GM19468 (cell line): Measurements from ENCODE around the gene FOXP1.

Source experiments
- ATAC-seq: cut with Tn5 transposase; IDR thresholded peaks from one replicate; pipeline ENCODE4 v1.9.1; 2021; ENCODE audit warnings: mild to moderate bottlenecking, moderate library complexity, moderate number of reproducible peaks; ENCODE audit not compliant: unreplicated experiment; ENCODE audit errors: extremely low read depth

FOXP1 gene

DNA sequence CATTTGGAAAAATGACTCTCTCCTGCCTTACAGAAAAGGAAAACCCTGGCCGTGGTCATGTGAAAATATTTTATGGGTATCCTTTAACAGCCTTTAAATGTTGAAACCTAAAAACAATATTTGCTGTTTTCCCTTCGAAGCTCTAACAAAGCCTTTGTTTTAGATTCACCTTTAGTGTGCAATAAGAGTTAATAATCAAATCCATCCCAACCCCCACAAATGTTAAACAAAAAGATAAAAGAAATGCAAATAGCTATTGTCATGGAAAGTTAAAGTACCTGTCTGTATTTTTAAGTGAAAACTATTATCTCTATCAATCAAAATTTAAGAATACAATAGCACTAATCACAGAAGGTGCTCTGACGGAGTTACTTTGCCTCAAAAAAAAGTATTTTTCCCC, 279.3 kb downstream of the FOXP1 start:
- no peak for ATAC-seq

DNA sequence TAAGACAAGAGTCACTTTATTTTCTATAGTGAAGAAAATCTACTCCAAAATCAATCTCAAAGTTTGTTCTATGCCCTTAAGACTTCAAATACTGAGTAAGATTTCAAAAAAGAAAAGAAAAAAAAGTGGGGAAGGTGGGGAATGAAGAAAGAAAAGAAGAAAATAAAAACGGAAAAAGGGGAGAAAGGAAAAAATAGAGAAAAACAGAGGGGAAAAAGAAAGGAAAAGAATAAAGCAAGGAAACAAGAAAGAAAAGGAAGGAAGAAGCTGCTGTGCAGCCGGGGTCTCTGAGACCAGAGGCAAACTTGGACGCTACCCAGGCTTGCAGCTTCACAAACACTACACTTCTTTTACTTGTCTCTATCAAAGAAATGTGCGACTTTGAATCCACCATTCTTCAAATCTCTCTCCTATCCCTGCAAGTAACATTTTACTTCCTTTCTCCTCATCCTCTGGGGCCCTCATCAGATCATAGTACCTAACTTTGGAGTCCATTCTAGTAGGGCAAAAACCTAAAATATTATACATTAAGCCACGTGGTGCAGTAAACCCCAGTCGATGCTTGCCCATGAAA, 279.8 kb downstream of the FOXP1 start:
- no peak for ATAC-seq

DNA sequence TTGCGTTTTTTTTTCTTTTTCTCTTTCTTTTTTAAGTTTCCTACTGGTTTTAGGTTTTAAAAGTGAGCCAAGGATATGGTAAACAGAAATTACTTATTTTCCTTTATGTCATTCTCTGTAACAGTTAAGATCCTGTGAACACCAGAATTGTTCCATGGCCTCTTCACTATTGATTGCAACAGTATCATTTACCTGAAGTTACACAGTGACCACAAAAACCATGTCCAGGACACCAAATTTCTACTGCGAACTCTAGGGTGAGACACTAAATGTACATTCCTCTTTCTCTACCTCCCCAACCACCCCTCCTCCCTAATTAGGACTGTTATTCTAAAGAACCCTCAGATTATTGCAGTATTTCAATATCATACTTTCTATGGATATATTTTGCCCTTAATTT, 280.9 kb downstream of the FOXP1 start:
- ATAC-seq: no peak

DNA sequence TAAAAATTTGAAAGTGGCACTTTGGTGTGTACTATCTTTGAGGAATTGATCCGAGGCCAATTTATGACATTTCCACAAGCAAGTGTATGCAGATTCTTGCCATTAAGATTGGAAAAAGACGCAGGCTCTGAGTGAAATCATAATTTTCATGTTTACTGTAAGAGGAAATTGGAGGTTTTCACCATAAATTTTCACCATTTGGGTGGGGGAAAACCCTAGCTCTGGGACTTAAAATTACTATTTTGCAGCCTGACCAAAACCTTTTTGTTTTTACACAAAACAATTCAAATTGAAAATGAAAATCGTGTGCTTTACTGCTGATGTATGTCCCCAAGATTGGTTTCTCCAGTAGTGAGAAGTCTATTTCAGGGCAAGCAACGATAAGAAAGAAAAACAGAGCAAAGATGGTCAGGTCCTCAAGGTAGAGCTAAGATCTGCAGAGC, 282.6 kb downstream of the FOXP1 start:
- no peak for ATAC-seq

- ATAC-seq: no peak
These were observed 284.4 kb downstream of the FOXP1 start for GRCh38 chr3:71299160-71299559.

DNA sequence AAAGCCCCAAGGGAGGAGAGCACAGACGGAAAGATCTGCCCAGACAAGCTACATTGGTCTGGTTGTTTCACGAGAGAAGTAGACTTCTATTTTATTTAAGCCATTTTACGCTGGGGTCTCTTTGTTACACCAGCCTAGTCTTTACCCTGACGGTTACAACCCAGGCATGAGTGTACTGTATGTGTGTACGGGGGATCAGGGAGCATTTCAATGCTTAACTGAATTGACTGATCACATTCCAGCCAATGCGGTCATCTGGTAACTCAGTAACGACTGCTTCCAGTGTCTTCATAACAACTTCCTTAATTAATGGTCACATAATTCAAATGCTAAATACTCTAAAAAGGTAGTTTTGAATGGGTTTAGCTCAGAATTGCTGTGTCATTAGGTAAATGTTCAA, 288.6 kb downstream of the FOXP1 start:
- ATAC-seq: no peak

DNA sequence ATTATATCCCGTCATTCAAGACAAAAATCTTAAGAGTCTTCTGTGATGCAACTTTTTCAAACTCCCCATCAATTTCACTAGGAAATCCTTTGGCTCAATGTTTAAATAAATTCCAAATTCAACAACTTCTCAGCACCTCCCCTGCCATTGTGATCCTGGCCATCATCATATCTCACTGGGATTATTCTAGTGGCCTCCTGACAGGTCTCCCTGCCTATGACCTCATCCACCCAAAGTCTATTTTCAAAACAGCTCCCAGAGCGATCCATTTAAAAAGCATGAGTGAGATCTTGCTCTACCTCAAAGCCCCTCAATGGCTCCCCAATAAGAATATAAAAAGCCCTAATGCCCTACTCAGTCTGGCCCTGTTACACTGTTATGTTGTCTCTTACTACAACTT, 293.2 kb downstream of the FOXP1 start:
- ATAC-seq: no peak

DNA sequence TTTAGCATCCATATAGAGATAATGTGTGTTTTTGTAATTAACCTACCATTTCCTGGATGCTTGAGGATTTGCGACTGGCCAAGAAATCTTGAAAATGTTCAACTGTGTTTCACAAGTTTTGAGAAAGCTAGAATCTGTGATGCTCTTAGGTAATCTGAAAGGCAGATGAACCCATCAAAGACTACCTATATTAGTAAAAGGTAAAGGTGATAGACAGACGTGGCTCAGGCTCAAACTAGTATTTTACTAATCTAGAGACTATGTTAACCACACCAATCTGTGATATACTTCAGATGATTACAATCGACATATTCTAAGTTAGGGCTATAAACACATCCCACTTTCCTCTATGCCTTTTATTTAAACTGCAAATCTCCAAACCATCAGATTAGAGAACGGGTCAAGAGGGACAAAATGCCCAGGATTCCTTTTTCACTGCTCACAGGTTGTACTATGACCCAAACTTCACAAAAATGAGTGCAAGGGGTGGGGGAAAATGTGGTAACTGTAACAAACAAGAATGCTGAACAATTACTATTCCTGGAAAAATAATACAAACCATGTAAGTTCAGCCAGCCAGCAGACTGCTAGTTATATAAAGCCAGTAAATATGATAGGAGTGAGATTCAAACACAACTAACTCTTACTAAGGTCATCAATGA, 295.1 kb downstream of the FOXP1 start:
- no peak for ATAC-seq

DNA sequence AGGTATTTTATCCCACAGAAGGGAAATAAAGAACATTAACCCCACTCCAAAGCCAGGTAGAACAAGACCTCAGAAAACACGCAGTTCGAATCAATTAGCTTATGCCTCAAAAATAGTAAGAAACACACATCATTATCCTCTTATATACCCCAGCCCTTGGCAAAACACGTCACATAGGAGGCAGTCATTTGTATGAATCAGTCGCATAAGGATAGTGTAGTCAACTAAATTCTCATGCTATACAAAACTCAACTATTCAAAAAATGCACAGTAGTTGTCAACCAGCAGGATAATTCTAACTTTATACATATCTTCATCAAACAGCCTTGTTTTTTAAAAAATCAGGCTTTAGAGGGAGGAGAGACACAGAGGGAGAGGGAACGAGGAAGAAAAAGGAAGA, 298.4 kb downstream of the FOXP1 start:
- ATAC-seq: no peak

DNA sequence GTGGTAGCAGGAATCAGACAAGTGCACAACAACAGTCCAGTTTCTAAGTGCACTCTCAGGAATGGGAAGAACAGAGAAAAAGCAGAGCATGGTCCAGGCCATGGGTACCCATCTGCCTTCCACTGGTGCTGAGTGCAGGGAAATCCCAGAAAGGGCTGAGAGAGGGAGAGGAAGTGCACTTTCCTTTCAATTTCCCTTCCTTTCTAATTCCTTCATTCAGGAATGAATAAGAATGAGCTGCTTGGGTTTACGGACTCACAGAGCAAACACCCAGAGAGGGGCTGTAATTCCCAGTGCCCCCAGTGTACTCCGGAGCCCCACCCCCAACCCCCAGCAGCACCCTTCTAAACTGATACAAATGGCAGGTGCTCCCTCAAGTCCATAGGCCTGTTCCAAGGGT, 300.6 kb downstream of the FOXP1 start:
- ATAC-seq: no peak

DNA sequence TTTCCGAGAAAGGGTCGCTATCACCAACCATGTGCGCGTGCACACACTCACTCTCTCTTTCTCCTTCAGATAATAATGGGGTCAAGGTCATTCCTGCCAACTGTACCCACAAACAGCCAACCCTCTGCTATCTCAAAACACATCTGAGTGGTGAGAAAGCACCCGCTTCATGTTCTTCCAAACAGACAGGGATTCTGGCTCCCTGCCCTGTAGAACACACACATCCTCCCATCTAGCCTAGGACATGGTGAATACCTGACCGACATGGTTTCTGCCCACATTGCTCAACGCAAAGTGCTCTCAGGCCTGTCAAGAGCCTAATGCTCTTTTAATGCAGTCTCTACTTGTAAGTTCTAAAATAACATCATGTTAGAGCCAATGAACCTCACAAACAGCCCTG, 302.2 kb downstream of the FOXP1 start:
- no peak for ATAC-seq

GRCh38 chr3:71277341-71277740, 306.2 kb downstream of the FOXP1 start:
- no peak for ATAC-seq

GRCh38 chr3:71276531-71276930, 307.0 kb downstream of the FOXP1 start:
- ATAC-seq: no peak

GRCh38 chr3:71273453-71273852, 310.1 kb downstream of the FOXP1 start:
- ATAC-seq: no peak

DNA sequence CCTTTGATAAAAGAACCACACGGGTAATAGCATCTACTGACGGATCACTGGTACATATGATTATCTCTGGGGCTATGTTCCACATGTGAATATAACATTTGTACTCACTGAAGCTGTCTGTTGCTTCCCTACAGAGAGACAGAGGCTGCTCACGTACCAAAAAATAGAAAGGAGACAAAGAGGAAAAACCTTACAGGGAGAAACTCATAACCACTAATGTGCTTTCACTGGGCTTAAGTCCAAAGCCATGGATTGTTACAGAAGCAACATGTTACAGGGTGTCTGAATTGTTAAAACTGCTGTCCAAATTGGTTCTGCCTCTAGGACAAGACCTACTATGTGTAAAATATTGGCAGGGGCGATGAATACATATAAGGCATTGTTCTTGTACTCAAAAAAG, 311.9 kb downstream of the FOXP1 start:
- no peak for ATAC-seq

- ATAC-seq: no peak
These were observed 313.6 kb downstream of the FOXP1 start for GRCh38 chr3:71269906-71270305.

DNA sequence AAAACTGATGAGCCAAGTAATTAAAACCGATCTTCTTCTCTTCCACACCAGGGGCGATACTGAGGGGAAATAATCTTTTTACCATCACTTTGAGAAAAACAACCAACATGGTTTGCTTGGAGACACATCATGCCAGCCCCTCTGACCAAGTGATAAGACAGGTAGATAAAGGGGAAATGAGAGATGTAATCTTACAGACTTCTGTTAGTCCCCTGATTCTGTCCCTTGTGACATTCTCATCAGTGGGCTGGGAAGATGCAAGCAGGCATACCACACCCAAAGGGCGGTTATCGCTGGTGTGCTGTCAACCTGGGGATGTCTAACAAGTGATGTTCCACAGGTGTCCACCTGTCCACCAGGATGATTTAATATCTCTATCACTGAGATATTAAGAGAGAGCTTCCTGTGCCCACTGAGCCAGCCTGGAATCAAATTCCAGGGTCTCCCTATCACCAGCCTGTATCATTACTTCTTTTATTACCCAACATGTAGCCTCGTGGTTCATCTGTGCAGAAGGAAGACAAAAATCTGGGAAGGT, 315.0 kb downstream of the FOXP1 start:
- no peak for ATAC-seq

GRCh38 chr3:71266875-71267274, 316.7 kb downstream of the FOXP1 start:
- no peak for ATAC-seq

GRCh38 chr3:71265365-71265915, 318.1 kb downstream of the FOXP1 start:
- ATAC-seq: no peak

DNA sequence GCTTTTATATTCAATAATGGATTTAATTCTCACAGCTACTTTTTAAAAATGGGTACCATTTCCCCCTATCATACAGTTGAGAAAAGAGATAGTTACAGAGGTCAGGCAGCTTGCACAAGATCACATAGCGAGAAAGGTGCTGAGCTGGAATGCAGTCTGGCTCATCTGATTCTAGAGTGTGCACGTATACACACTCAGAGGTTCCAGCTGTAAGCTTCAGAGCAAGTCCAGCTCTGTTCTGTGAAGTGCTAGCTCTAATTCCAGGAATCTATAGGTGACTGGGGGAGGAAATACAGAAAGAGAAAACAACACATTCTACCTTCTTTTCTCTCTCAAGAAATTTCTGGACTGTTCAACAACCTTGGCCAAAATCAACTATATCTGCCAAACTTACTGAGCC, 318.7 kb downstream of the FOXP1 start:
- ATAC-seq: no peak

DNA sequence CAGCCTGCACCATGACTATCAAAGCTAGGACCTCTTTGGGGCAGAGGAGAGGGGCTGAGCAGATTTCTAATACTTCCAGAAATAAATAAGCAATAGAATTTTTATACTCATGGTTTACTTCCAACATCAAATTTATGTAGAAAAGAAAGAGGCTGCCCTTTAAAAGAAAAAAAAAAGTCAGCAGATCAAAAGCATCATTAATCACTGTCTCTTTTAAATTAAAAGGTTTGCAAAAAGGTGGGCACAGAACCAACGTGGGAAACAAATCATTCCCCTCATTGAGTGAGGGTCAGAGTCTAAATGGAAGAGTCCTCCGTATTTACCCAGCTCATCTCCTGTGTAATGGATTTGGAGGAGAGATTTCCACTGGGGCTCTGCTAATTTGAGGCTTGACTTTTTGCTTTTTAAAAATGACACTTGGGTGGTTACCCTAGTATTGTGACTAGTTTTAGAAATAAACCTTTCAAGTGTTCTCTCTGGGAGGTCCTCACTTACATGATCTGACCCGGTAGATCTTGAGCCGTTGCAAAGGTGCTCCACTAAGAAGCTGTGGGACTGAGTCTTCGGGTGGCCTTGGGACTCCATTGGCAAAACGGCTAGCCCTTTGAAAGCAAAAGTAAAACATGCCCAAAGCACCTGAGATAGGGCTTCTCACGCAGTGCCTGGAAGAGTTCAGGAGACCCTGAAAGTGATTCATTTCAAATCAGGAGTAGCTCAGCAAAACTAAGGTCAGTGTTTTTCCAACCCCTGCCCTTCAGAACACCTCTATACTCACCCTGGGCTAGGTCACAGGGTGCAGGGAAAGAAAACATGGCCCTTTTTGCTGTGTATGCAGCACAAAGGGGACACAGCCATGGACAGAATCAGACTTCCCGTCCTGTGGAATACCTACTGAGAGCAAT, 320.9 kb downstream of the FOXP1 start:
- no peak for ATAC-seq
